Activated CD4-positive, alpha-beta T cell treated with anti-CD3 and anti-CD28 coated beads for 36 hours (primary cell): ENCODE measurements around the gene ATF3. TPM values are rescaled to one million over a fixed set of nuclear protein-coding genes. Genes with fewer than 3 reads are reported as not detected.

ENCODE experiments used
- ATAC-seq: fragments of 200-7000 bp; cut with Tn5 transposase; one replicate; pipeline ENCODE4 v1.10.0; 2021; ENCODE audit warnings: mild to moderate bottlenecking, moderate library complexity
- CTCF ChIA-PET: fragments of 350-600 bp; sonication (Branson Sonifier 250); formaldehyde crosslinking; loops from one replicate; lab custom pipeline; 2021; ENCODE audit warnings: antibody characterized with exemption; lab: Charles Lee
- POLR2A ChIA-PET: fragments of 350-600 bp; sonication (Branson Sonifier 250); formaldehyde crosslinking; loops from one replicate; lab custom pipeline; 2021; ENCODE audit warnings: antibody characterized with exemption, inconsistent platforms; lab: Charles Lee
- DNase-seq: peaks from one replicate; pipeline ENCODE4 v3.0.0-alpha.2; 2020
- H3K27ac Mint-ChIP-seq: one replicate; pipeline ENCODE4 v1.8.0; 2021; ENCODE audit warnings: mixed read lengths
- H3K27me3 Mint-ChIP-seq: one replicate; pipeline ENCODE4 v1.8.0; 2021; ENCODE audit warnings: mixed read lengths
- H3K36me3 Mint-ChIP-seq: one replicate; pipeline ENCODE4 v1.8.0; 2021; ENCODE audit warnings: low read depth, mixed read lengths
- H3K4me1 Mint-ChIP-seq: one replicate; pipeline ENCODE4 v1.8.0; 2021; ENCODE audit warnings: mixed read lengths
- H3K4me3 Mint-ChIP-seq: one replicate; pipeline ENCODE4 v1.8.0; 2021; ENCODE audit warnings: mild to moderate bottlenecking, moderate library complexity, mixed read lengths
- H3K9me3 Mint-ChIP-seq: one replicate; pipeline ENCODE4 v1.8.0; 2021; ENCODE audit warnings: low read depth, mixed read lengths
- intact Hi-C, 2 experiments: fragments of 100-400 bp; cut with DNase I in 1 of 2; cut with micrococcal nuclease in 1 of 2; formaldehyde crosslinking; loops; one replicate each; pipeline versions ENCODE4 v1.14.2 to v1.15.1; 2022 to 2024; cut with DNase I, micrococcal nuclease
- total RNA-seq, 2 experiments: library from RNA; stranded (reverse); gene quantifications; one replicate each; pipeline ENCODE4 v1.2.3, GENCODE V29; 2021

The ATF3 gene
- total RNA-seq, 2 experiments from 2014 or later, result 40.3 to 44.9 TPM

- no peaks in the 10 kb centered on the region for H3K9me3 Mint-ChIP-seq
- ChIA-PET POLR2A (no interaction called here), CTCF (no interaction called here)
- intact Hi-C loops, result loop anchor here (5.0 kb wide), 3 partner anchors 203 to 1713 kb away; partner anchors contain the start of genes DTL (in 1 of the 2), INTS7 (in 1 of the 2) and SMYD2 (in 1 of the 2)
- DNase-seq, result no peak
- no peak overlapping the region for H3K27ac Mint-ChIP-seq
- H3K4me1 Mint-ChIP-seq, result peaks cover 33% of the 10 kb centered on the region
- ATAC-seq, result no peak
- no peaks in the 10 kb centered on the region for H3K36me3 Mint-ChIP-seq
- H3K27me3 Mint-ChIP-seq, result peaks cover 2% of the 10 kb centered on the region
- H3K4me3 Mint-ChIP-seq, result no peak overlapping the region
Measured at GRCh38 chr1:212568978-212569537, 39.5 kb upstream of the ATF3 start.

GRCh38 chr1:212574732-212575131, 33.8 kb upstream of the ATF3 start:
- Mint-ChIP-seq H3K27me3 (peaks cover 11% of the 10 kb centered on the region), H3K4me1 (no peaks in the 10 kb centered on the region), H3K36me3 (no peaks in the 10 kb centered on the region), H3K9me3 (no peaks in the 10 kb centered on the region), H3K4me3 (no peak overlapping the region), H3K27ac (no peak overlapping the region)
- ATAC-seq, result no peak
- POLR2A ChIA-PET, result no interaction called here
- DNase-seq, result no peak
- CTCF ChIA-PET, result interaction anchor here (2.4 kb wide), 1 partner anchor 119 kb away, joined by 6 read pairs; no protein-coding TSS in a partner anchor
- intact Hi-C loops, result no loop called here

- intact Hi-C loops, result no loop called here
- Mint-ChIP-seq H3K4me1 (no peaks in the 10 kb centered on the region), H3K9me3 (no peaks in the 10 kb centered on the region), H3K36me3 (no peaks in the 10 kb centered on the region), H3K27me3 (peaks cover 11% of the 10 kb centered on the region), H3K27ac (no peak overlapping the region), H3K4me3 (no peak overlapping the region)
- CTCF ChIA-PET, result interaction anchor here (2.4 kb wide), 1 partner anchor 120 kb away, joined by 6 read pairs; no protein-coding TSS in a partner anchor
- DNase-seq (no peak), ATAC-seq (no peak)
- POLR2A ChIA-PET, result no interaction called here
Measured at GRCh38 chr1:212575333-212575732, 33.2 kb upstream of the ATF3 start.

DNA sequence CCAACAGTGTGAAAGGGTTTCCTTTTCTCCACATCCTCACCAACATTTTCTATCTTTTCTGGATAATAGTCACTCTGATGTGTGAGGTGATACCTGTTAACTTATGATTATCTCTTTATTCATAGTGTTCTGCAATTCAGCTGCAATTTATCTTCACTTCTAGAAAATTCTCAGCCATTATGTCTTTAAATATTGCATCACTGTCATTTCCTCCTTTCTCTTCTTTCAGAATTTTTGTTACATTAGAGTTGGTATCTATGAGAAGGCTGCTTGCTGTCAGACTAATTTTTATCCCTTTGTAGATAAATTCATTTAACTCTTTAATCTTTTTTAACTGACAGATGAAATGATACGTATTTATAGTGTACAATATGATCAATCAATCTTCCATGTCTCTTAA, 30.5 kb upstream of the ATF3 start:
- intact Hi-C loops, result no loop called here
- H3K36me3 Mint-ChIP-seq, result no peaks in the 10 kb centered on the region
- H3K9me3 Mint-ChIP-seq, result no peaks in the 10 kb centered on the region
- POLR2A ChIA-PET, result no interaction called here
- no peaks in the 10 kb centered on the region for H3K4me1 Mint-ChIP-seq
- CTCF ChIA-PET, result no interaction called here
- DNase-seq, result no peak
- no peak overlapping the region for H3K27ac Mint-ChIP-seq
- ATAC-seq, result no peak
- H3K27me3 Mint-ChIP-seq, result peaks cover 11% of the 10 kb centered on the region
- H3K4me3 Mint-ChIP-seq, result no peak overlapping the region

- Mint-ChIP-seq H3K27ac (no peak overlapping the region), H3K4me3 (no peak overlapping the region), H3K27me3 (peaks cover 17% of the 10 kb centered on the region), H3K9me3 (no peaks in the 10 kb centered on the region), H3K4me1 (no peaks in the 10 kb centered on the region), H3K36me3 (no peaks in the 10 kb centered on the region)
- ChIA-PET CTCF (no interaction called here), POLR2A (no interaction called here)
- DNase-seq (no peak), ATAC-seq (no peak)
- intact Hi-C loops, result no loop called here
Measured at GRCh38 chr1:212581034-212581433, 27.5 kb upstream of the ATF3 start.

- POLR2A ChIA-PET, result no interaction called here
- no peak for DNase-seq
Measured at GRCh38 chr1:212582291-212582690, 26.3 kb upstream of the ATF3 start.

GRCh38 chr1:212582808-212583615, 25.5 kb upstream of the ATF3 start:
- Mint-ChIP-seq H3K4me1 (no peaks in the 10 kb centered on the region), H3K4me3 (no peak overlapping the region), H3K27ac (no peak overlapping the region), H3K9me3 (no peaks in the 10 kb centered on the region), H3K27me3 (peaks cover 24% of the 10 kb centered on the region), H3K36me3 (no peaks in the 10 kb centered on the region)
- ATAC-seq, result no peak
- intact Hi-C loops, result no loop called here
- no peak for DNase-seq
- CTCF ChIA-PET, result interaction anchor here (0.5 to 0.7 kb wide), 3 partner anchors 11 to 62 kb away, joined by 3 to 4 read pairs (median 3); no protein-coding TSS in a partner anchor
- POLR2A ChIA-PET, result no interaction called here

More at GRCh38 chr1:212582291-212582690, 26.3 kb upstream of the ATF3 start:
- Mint-ChIP-seq H3K27ac (no peak overlapping the region), H3K4me1 (no peaks in the 10 kb centered on the region), H3K9me3 (no peaks in the 10 kb centered on the region), H3K4me3 (no peak overlapping the region), H3K27me3 (peaks cover 22% of the 10 kb centered on the region), H3K36me3 (no peaks in the 10 kb centered on the region)
- CTCF ChIA-PET, result interaction anchor here (0.5 to 0.7 kb wide), 3 partner anchors 10 to 62 kb away, joined by 3 to 4 read pairs (median 3); no protein-coding TSS in a partner anchor
- intact Hi-C loops, result no loop called here
- ATAC-seq, result no peak

- no peaks in the 10 kb centered on the region for H3K4me1 Mint-ChIP-seq
- no peaks in the 10 kb centered on the region for H3K36me3 Mint-ChIP-seq
- intact Hi-C loops, result no loop called here
- no peaks in the 10 kb centered on the region for H3K9me3 Mint-ChIP-seq
- H3K27ac Mint-ChIP-seq, result no peak overlapping the region
- ChIA-PET POLR2A (no interaction called here), CTCF (no interaction called here)
- ATAC-seq (no peak), DNase-seq (no peak)
- H3K27me3 Mint-ChIP-seq, result peaks cover 21% of the 10 kb centered on the region
- H3K4me3 Mint-ChIP-seq, result no peak overlapping the region
Measured at GRCh38 chr1:212583643-212584042, 24.9 kb upstream of the ATF3 start.

- CTCF ChIA-PET, result no interaction called here
- POLR2A ChIA-PET, result no interaction called here
Measured at GRCh38 chr1:212584092-212584886, 24.3 kb upstream of the ATF3 start.

GRCh38 chr1:212585210-212585609, 23.4 kb upstream of the ATF3 start:
- ChIA-PET CTCF (interaction anchor here (0.9 kb wide), 1 partner anchor 197 kb away, joined by 3 read pairs; no protein-coding TSS in a partner anchor), POLR2A (no interaction called here)
- Mint-ChIP-seq H3K36me3 (no peaks in the 10 kb centered on the region), H3K4me3 (no peak overlapping the region), H3K4me1 (no peaks in the 10 kb centered on the region), H3K27me3 (peaks cover 24% of the 10 kb centered on the region), H3K27ac (no peak overlapping the region), H3K9me3 (no peaks in the 10 kb centered on the region)
- DNase-seq, result no peak
- no peak for ATAC-seq
- intact Hi-C loops, result no loop called here

More at GRCh38 chr1:212584092-212584886, 24.3 kb upstream of the ATF3 start:
- Mint-ChIP-seq H3K27ac (peak overlapping the region; percentile 4), H3K27me3 (peaks cover 24% of the 10 kb centered on the region), H3K4me1 (no peaks in the 10 kb centered on the region), H3K36me3 (no peaks in the 10 kb centered on the region), H3K9me3 (no peaks in the 10 kb centered on the region), H3K4me3 (no peak overlapping the region)
- ATAC-seq, result no peak
- no peak for DNase-seq
- intact Hi-C loops, result no loop called here
